ENCODE data around the gene FGF3.

Gene FGF3

GRCh38 chr11:69843529-69843921 lies 24.3 kb upstream of the FGF3 start:
- H3K4me3 ChIP-seq (ENCODE audit: low read depth, low read length), result no peak overlapping the region
- no peak for TF ChIP-seq CTCF (IDR thresholded peaks at IDR 0.05; ENCODE audit: low read depth, low read length)

GRCh38 chr11:69842746-69843528 lies 23.7 kb upstream of the FGF3 start:
- no peak overlapping the region for H3K4me3 ChIP-seq (ENCODE audit: low read depth, low read length)
- TF ChIP-seq CTCF (IDR thresholded peaks at IDR 0.05; ENCODE audit: low read depth, low read length), result no peak

- peak; percentile 40 for TF ChIP-seq CTCF (IDR thresholded peaks at IDR 0.05; ENCODE audit: low read depth, low read length)
- no peak overlapping the region for H3K4me3 ChIP-seq (ENCODE audit: low read depth, low read length)
Observed at GRCh38 chr11:69841859-69842698, 22.9 kb upstream of the FGF3 start.

GRCh38 chr11:69841170-69841858 lies 22.1 kb upstream of the FGF3 start:
- no peak for TF ChIP-seq CTCF (IDR thresholded peaks at IDR 0.05; ENCODE audit: low read depth, low read length)
- no peak overlapping the region for H3K4me3 ChIP-seq (ENCODE audit: low read depth, low read length)

GRCh38 chr11:69840371-69841169 lies 21.4 kb upstream of the FGF3 start:
- no peak overlapping the region for H3K4me3 ChIP-seq (ENCODE audit: low read depth, low read length)
- TF ChIP-seq CTCF (IDR thresholded peaks at IDR 0.05; ENCODE audit: low read depth, low read length), result no peak

GRCh38 chr11:69839516-69839915 lies 20.3 kb upstream of the FGF3 start:
- no peak for TF ChIP-seq CTCF (IDR thresholded peaks at IDR 0.05; ENCODE audit: low read depth, low read length)
- H3K4me3 ChIP-seq (ENCODE audit: low read depth, low read length), result no peak overlapping the region
